ENCODE results near the gene POC1B.

Gene POC1B

DNA sequence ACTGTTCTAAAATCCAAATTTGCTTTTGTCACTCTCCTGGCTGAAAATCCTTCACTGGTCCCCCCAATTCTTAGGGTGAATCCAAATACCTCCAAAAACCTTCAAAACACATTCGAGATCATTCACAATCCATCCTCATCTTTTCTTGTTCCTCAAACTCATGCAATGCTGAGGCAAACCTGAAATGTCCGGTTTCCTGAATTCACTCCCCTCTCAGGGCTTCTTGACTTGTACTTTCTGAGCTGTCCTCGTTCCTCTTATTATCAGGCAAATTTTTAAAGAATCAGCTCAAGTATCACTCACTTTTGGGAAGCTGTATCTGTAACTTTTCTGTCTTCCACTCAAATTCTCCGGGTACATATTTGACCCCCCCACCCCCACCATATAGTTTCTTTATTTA, 88.6 kb downstream of the POC1B start:
- TF ChIP-seq, protein P1, sequence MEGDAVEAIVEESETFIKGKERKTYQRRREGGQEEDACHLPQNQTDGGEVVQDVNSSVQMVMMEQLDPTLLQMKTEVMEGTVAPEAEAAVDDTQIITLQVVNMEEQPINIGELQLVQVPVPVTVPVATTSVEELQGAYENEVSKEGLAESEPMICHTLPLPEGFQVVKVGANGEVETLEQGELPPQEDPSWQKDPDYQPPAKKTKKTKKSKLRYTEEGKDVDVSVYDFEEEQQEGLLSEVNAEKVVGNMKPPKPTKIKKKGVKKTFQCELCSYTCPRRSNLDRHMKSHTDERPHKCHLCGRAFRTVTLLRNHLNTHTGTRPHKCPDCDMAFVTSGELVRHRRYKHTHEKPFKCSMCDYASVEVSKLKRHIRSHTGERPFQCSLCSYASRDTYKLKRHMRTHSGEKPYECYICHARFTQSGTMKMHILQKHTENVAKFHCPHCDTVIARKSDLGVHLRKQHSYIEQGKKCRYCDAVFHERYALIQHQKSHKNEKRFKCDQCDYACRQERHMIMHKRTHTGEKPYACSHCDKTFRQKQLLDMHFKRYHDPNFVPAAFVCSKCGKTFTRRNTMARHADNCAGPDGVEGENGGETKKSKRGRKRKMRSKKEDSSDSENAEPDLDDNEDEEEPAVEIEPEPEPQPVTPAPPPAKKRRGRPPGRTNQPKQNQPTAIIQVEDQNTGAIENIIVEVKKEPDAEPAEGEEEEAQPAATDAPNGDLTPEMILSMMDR (IDR thresholded peaks at IDR 0.05) = no peak

DNA sequence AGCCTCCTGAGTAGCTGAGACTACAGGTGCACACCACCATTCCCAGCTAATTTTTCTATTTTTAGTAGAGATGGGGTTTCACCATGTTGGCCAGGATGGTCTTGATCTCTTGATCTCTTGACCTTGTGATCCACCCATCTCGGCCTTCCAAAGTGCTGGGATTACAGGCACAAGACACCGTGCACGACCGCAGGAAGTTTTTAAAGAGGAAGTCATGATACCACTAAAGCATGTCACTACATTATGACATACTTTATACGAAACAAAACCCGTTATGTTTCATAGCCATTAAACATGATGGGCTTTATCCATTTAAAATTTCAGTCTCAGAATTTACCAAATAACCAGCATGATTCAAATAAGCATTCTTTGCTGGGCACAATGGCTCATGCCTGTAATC, 89.8 kb downstream of the POC1B start:
- TF ChIP-seq, protein P1 (IDR thresholded peaks at IDR 0.05) = no peak

DNA sequence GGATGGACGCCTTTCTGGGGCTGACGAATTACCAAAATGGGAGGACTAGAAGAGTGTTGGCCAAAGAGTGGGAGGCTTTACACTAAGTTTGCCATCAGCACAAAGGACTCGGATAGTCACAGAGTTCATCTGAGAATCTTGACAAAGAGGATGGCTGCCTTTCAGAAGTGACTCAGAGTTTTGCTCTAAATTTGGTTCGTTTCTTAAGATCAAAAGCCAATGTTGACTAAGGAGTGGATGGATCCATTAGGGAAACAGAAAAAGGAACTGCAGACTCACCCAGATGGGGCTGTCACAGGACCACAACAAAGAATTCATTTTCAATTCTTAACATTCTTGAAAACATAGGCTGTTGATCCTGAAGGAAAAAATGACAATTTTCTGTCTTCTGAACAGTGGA, 92.2 kb downstream of the POC1B start:
- TF ChIP-seq, protein P1 (IDR thresholded peaks at IDR 0.05) = no peak

DNA sequence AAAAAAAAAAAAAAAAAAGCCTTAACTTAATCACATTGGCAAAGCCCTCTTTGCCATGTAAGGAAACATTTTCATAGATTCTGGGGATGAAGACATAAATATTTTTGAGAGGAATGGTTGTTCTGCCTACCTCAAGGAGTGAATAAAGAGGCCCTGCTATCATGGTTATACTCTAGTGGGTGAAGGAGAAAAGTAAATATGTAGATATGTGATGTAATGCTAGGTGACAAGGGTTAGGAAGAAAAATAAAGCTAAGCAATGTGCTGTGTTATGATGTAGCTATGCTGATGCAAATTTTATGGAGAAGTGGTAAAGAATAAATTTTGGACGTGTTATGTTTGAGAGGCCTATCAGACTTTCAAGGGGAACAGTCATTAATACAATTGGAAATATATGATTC, 93.5 kb downstream of the POC1B start:
- TF ChIP-seq, protein P1 (IDR thresholded peaks at IDR 0.05) = no peak

DNA sequence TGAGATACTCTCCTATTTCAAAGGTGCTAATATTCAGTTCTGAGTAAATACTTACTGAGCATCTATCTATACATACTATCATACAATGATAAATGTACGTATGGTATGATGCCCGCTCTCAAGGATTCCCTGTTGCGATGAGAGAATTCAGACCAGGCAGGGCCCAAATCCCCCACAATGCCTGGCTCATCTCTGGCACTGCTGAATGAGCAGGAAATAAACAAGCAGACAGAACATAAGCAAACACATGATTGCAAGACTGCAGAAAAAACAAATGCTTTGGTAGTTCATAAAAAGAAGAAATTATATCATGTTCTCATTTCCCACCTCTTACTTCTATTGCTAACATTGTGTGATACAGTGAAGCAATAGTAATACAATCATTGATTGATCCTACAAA, 96.3 kb downstream of the POC1B start:
- TF ChIP-seq, protein P1 (IDR thresholded peaks at IDR 0.05) = no peak

DNA sequence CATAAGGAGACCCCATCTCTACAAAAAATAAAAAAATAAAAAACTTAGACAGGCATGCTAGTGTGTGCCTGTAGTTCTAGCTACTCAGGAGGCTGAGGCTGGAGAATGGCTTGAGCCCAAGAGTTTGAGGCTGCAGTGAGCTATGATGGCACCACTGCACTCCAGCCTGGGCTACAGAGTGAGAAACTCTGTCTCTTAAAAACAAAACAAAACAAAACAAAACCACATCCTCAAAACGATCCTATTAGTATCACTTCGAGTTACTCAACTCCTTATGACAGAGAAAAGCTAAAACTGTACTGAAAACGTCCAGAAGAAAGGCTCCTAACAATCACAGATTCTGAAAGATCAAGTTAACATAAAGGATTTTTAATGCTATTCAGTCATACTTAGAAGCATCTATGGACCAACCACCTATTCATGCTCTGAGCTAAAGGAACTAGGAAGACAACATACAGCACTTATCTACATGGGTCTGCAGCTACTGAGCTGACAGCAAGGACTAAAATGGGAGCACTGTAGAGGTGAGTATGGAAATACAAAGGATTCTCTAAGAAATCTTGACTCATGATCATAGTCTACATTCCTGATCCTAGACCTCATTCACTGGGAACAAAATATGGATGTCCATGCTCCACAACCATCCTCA, 98.2 kb downstream of the POC1B start:
- TF ChIP-seq, protein P1 (IDR thresholded peaks at IDR 0.05) = no peak

DNA sequence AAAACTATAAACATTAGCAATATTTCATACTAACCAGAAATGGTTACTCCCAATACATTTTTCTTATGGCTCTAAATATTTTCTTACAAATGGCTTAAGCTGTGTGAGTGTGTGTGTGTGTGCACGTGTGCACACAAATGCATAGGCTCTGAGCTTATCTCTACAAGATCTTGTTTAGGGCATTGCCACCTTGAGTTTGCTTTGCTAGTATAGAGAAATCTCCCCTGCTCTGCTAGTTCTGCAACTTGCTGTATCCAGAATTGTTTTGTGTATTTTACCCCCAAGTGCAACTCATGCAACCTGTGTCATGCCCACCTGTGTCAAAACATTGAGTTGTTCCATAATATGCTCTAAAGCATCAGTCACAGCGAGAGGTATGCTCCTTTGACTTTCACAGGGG, 101.0 kb downstream of the POC1B start:
- TF ChIP-seq, protein P1 (IDR thresholded peaks at IDR 0.05) = no peak

DNA sequence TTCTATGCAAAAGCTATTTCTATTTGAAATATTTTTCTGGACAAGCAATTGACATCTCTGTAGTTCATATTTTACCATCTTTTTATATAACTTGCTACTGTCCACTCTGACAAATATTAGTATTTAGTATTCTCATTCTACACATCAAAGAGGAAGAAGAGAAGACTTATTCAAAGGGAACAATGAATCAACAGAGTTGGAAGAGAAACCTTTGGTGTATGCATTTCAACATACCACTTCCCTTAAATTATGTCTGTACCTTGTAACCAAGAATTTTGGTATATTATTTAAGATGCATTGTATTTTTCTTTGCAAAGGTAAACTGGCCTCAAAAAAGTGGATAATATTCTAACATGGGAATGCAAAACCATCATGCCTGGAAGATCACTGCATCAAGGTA, 101.5 kb downstream of the POC1B start:
- TF ChIP-seq, protein P1 (IDR thresholded peaks at IDR 0.05) = no peak
